Measurements from ENCODE around the gene MAP6. TPM values are rescaled to one million over a fixed set of nuclear protein-coding genes. Genes with fewer than 3 reads are reported as not detected.

The MAP6 gene
- total and polyA plus RNA-seq, 2 of the 13 experiments (the other 11 are each of a cell fraction or from before 2014, with no cell fraction given), result 0.04 TPM; not detected in 1

DNA sequence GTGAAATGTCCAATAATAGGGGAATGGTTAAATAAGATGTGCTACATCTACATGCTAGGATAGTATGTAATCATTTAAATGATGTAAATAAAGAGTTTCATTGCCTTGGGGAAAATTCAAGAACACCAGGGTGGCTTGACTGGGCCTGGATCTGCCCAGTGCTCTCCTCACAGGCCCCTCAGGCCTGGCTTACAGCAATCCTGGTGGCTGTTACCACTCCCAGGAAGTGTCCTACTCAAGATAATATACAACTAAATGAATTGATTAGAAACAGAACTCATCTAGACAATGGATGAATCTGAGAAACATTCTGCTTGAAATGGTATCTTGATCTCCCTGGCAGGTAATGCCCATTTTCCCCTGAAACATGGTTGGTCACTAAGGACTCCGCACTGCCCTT lies 30.8 kb downstream of the MAP6 start:
- peaks cover 0 to 10% of the 10 kb centered on the region in 2 experiments; a peak in 2 of 5 replicates for H3K27me3 ChIP-seq (ENCODE audit: control insufficient read depth in 1 of 2, insufficient read depth in 2 of 2, low read length in 2 of 2)
- intact Hi-C loops (cut with micrococcal nuclease; ENCODE audit: unreplicated experiment), result no loop called here
- FAIRE-seq (no peak), DNase-seq (ENCODE audit: low spot score) (no peak), ATAC-seq (no peak)
- H3K36me3 ChIP-seq (replicated peaks in 1 of 2; ENCODE audit: control insufficient read depth in 1 of 2, insufficient read depth in 2 of 2, low read length in 2 of 2), result no peaks in the 10 kb centered on the region
- no peak overlapping the region for H3K4me2 ChIP-seq (ENCODE audit: low read depth, low read length)
- ChIA-PET POLR2A (no interaction called here), CTCF (ENCODE audit: low intra/inter-chr PET ratio, low total read pairs) (no interaction called here)
- in situ Hi-C loops (cut with HindIII; ENCODE audit: extremely low pct_ligation_motif_present, low pct_unique_long_range_greater_than_20kb), result no loop called here
- H3K9ac ChIP-seq (ENCODE audit: insufficient read depth, low read depth, low read length), result no peak overlapping the region
- no peaks in the 10 kb centered on the region for H3K79me2 ChIP-seq (ENCODE audit: insufficient read depth, low read length)
- H3K4me3 ChIP-seq (replicated peaks in 1 of 3; ENCODE audit: insufficient read depth in 1 of 3, low read depth in 2 of 3, low read length in 3 of 3), result no peak overlapping the region
- H3K9me3 ChIP-seq (ENCODE audit: low read length), result no peaks in the 10 kb centered on the region
- H4K20me1 ChIP-seq (ENCODE audit: insufficient read depth, low read length), result no peaks in the 10 kb centered on the region
- no peak overlapping the region for H2AFZ ChIP-seq (ENCODE audit: low read length)
- BruUV-seq (replicated peaks), result no TSS peak
- WGBS (ENCODE audit: low lambda C conversion rate), result 90% methylated on average over 1 of the region's 1 CpG
- no peak overlapping the region for H3K27ac ChIP-seq (ENCODE audit: extremely low read length, insufficient read depth, low read length)
- 0 out of 2 replicates have a peak, but pooled peaks cover 7% of the 10 kb centered on the region for H3K4me1 ChIP-seq (ENCODE audit: insufficient read depth, low read length)
- TF ChIP-seq SIN3A (IDR thresholded peaks at IDR 0.05; ENCODE audit: borderline replicate concordance, low read depth, low read length), result no peak
- TF ChIP-seq, protein P1, sequence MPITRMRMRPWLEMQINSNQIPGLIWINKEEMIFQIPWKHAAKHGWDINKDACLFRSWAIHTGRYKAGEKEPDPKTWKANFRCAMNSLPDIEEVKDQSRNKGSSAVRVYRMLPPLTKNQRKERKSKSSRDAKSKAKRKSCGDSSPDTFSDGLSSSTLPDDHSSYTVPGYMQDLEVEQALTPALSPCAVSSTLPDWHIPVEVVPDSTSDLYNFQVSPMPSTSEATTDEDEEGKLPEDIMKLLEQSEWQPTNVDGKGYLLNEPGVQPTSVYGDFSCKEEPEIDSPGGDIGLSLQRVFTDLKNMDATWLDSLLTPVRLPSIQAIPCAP (CRISPR knock-in tag; IDR thresholded peaks at IDR 0.05; ENCODE audit: low read depth), result no peak
- no peak for TF ChIP-seq EEA1 (CRISPR knock-in tag; IDR thresholded peaks at IDR 0.05; ENCODE audit: borderline replicate concordance)
- TF ChIP-seq ZZZ3 (CRISPR knock-in tag; IDR thresholded peaks at IDR 0.05; ENCODE audit: borderline replicate concordance), result no peak
- no peak for TF ChIP-seq RFX5 (IDR thresholded peaks at IDR 0.05; ENCODE audit: low read depth, low read length)
- no peak for TF ChIP-seq HNF4A (CRISPR knock-in tag; IDR thresholded peaks at IDR 0.05)
- no peak for TF ChIP-seq ARID4A (CRISPR knock-in tag; IDR thresholded peaks at IDR 0.05; ENCODE audit: borderline replicate concordance)
- TF ChIP-seq ZBTB2 (CRISPR knock-in tag; IDR thresholded peaks at IDR 0.05; ENCODE audit: low read depth), result no peak
- TF ChIP-seq POLR2AphosphoS5 (IDR thresholded peaks at IDR 0.05; ENCODE audit: low read depth, low read length), result no peak
- no peak for TF ChIP-seq DRAP1 (CRISPR knock-in tag; IDR thresholded peaks at IDR 0.05)
- no peak for TF ChIP-seq NBN (conservative IDR thresholded peaks at IDR 0.05)
- TF ChIP-seq, protein P2, sequence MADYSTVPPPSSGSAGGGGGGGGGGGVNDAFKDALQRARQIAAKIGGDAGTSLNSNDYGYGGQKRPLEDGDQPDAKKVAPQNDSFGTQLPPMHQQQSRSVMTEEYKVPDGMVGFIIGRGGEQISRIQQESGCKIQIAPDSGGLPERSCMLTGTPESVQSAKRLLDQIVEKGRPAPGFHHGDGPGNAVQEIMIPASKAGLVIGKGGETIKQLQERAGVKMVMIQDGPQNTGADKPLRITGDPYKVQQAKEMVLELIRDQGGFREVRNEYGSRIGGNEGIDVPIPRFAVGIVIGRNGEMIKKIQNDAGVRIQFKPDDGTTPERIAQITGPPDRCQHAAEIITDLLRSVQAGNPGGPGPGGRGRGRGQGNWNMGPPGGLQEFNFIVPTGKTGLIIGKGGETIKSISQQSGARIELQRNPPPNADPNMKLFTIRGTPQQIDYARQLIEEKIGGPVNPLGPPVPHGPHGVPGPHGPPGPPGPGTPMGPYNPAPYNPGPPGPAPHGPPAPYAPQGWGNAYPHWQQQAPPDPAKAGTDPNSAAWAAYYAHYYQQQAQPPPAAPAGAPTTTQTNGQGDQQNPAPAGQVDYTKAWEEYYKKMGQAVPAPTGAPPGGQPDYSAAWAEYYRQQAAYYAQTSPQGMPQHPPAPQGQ (CRISPR knock-in tag; IDR thresholded peaks at IDR 0.05; ENCODE audit: borderline replicate concordance), result no peak
- no peak for TF ChIP-seq SNAI1 (CRISPR knock-in tag; IDR thresholded peaks at IDR 0.05; ENCODE audit: borderline replicate concordance)
- no peak for TF ChIP-seq TRIM24 (CRISPR knock-in tag; IDR thresholded peaks at IDR 0.05)
- TF ChIP-seq, protein P3, sequence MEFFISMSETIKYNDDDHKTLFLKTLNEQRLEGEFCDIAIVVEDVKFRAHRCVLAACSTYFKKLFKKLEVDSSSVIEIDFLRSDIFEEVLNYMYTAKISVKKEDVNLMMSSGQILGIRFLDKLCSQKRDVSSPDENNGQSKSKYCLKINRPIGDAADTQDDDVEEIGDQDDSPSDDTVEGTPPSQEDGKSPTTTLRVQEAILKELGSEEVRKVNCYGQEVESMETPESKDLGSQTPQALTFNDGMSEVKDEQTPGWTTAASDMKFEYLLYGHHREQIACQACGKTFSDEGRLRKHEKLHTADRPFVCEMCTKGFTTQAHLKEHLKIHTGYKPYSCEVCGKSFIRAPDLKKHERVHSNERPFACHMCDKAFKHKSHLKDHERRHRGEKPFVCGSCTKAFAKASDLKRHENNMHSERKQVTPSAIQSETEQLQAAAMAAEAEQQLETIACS (CRISPR knock-in tag; IDR thresholded peaks at IDR 0.05), result no peak
